GM18907 (cell line): ENCODE measurements around the gene ASS1.
"Not testable (repeated sequence)": the region's sequence is repeated elsewhere in the genome, so short reads cannot be mapped to it uniquely, and the experiment has no call there.

Source experiments
- ATAC-seq: cut with Tn5 transposase; IDR thresholded peaks from one replicate; pipeline ENCODE4 v1.9.1; 2021; ENCODE audit warnings: mild to moderate bottlenecking, moderate library complexity; ENCODE audit not compliant: unreplicated experiment

ASS1 gene

GRCh38 chr9:130444565-130445221 lies at the start of gene ASS1:
TSS of gene ASS1 (plus strand) at chr9:130444961. CDS start at chr9:130452229, 7,268 bp downstream.
- ATAC-seq = no peak

DNA sequence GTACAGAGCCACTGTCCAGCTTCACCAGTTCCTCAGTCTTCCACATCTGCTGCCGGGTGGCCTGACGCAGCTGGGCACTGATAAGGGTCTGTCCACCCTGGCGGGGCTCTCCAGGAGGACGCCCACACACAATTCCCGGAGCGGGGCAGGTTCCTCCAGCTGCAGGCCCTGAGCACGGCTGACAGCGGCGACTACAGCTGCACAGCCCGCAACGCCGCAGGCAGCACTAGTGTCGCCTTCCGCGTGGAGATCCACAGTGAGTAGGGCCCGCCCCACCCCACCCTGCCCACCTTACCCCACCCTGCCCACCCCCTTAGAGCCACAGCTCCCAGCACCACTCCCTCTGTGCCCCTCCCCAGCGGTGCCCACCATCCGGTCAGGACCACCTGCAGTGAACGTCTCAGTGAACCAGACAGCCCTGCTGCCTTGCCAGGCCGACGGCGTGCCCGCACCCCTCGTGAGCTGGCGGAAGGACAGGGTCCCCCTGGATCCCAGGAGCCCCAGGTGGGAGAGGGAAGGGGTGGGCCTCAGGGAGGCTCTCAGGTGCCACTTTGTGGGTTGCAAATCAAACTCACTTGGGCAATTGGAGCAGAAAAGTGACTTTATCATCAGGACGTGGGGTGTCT lies 48.8 kb upstream of the ASS1 start:
- ATAC-seq = no peak

- ATAC-seq = no peak
Observed at GRCh38 chr9:130396581-130396980, 48.2 kb upstream of the ASS1 start.

DNA sequence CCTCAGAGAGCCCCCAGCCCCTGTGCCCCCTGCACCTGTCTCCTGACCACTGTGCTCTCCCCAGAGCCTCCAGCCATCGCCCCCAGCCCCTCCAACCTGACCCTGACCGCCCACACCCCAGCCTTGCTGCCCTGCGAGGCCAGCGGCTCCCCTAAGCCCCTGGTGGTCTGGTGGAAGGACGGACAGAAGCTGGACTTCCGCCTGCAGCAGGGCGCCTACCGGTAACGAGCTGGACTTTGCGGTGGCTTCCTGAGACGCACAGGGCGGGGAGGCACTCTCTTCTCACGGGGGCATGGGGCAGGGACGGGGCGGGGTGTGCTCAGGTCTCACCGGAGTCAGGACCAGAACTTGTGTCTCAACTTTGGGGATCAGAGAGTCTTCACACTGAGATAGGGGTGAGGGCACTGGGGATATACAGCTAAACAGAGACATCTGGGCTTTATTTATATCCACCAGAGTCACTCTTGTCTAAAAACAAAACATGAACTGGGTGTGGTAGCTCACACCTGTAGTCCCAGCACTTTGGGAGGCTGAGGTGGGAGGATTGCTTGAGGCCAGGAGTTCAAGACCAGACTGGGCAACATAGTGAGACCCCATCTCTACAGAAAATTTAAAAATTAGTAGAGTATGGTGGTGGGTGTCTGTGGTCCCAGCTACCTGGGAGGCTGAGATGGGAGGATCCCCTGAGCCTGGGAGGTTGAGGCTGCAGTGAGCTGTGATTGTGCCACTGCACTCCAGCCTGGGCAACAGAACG lies 46.1 kb upstream of the ASS1 start:
- no peak for ATAC-seq

DNA sequence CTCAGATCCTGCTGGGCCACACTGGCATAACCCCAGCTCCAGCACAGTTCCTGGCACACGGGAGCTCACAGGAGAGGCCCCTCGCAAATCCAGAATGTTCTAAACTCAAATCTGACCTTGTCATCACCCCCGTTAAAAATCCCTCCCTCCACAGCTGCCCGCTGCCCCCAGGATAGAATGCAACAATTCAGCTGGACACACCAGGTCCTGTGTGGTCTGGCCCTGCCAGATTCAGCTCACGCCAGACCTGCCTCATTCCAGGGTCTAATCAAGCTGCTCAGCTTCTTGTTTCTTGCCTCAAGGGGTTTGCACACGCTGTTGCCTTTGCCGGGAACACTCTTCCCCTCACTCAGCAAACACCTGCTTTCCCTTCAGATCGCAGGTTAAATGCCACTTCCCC lies 45.0 kb upstream of the ASS1 start:
- no peak for ATAC-seq

DNA sequence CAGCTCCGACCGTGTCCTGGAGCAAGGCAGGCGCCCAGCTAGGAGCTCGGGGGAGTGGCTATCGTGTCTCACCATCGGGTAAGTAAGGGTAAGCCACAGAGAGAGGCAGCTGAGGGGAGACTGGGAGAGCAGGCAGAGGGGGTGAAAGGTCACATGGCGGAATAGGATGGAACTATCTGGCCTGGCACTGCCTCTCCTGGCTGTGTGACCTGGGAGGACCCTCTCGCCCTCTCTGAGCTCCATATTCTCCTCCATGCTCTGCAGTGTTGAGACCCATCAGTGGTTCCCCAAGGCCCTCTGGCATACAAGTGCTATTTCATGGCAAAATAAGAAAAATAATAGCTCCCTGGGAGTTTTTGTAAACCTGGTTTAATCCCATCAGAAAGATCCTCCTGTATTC lies 43.9 kb upstream of the ASS1 start:
- no peak for ATAC-seq

DNA sequence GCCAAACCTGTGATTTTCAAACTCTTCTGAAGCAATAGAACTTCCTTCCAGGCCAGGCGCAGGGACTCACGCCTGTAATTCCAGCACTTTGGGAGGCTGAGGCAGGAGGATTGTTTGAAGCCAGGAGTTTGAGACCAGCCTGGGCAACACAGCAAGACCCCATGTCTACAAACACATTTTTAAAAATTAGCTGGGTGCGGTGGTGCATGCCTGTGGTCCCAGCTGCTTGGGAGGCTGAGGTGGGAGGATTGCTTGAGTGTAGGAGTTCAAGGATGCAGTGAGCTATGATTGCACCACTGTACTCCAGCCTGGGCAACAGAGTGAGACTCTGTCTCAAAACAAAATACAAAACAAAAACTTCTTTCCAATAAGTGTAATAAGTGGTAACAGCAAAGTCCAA lies 43.0 kb upstream of the ASS1 start:
- not testable (repeated sequence) for ATAC-seq

- ATAC-seq = no peak
Observed at GRCh38 chr9:130402243-130402642, 42.5 kb upstream of the ASS1 start.

GRCh38 chr9:130402645-130403440 lies 41.9 kb upstream of the ASS1 start:
- ATAC-seq = no peak

- ATAC-seq = no peak
Observed at GRCh38 chr9:130405657-130406257, 39.0 kb upstream of the ASS1 start.

DNA sequence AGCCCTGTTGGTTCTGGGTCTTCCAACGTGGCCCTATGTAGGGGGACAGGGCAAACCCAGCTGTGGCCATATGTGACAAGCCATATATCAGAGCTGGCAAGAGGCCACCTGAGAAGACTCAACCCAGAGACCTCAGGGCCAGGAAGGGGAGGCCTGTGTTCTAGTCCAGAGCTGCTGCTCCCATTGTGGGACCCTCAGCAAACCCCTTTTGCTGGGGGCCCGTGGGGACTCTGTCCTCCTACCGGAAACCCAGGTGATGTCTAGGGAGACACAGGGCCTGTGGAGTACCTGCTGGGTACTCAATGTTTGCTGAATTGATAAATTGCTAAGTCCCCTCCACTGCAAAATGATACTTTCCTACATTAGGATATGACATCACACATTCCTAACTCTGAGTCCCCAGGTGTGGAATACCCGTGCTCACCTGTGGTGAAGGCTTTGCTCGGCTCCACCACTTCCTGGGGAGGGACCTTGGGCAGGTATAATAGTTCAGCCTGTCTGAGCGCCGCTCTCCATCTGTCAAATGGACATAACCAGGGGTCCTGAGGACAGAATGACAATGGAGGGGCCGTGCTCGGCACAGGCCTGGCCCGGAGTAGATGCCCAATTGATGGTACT lies 38.4 kb upstream of the ASS1 start:
- no peak for ATAC-seq

GRCh38 chr9:130407916-130408663 lies 36.7 kb upstream of the ASS1 start:
- ATAC-seq = no peak

GRCh38 chr9:130408669-130409068 lies 36.1 kb upstream of the ASS1 start:
- no peak for ATAC-seq

DNA sequence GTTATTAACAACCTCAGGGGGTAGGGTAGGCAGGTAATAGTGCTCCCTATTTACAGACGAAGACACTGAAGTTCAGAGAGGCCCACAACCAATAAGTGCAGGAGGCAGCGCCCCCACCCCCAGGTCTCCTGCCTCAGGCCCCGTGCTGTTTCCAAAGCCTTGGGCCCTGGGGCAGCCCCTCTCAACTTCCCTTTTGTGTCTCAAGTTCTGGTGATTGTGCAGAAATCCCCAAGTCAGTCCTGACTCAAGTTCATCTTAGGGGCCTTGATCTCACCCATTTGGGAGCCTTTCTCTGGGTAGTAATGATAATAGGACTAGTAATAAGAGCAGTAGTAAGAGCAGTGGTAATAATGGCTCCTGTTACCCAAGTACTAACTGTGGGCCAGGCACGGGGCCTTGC lies 35.5 kb upstream of the ASS1 start:
- no peak for ATAC-seq

DNA sequence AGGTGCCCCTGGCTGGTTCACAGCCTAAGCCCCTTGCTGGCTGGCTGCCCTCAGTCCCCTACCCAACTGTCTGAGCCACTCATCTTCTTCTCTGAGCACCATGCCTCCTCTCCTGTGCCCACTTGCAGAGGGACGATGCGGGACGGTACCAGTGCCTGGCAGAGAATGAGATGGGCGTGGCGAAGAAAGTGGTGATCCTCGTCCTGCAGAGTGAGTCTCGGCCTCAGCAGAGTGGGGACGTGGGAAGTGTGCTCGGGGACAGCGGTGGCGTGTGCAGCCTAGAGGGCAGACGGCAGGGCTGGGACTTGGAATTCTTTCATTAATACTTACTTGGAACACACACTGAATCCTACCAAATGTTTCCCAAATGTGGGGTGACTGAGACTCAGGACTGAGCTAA lies 34.3 kb upstream of the ASS1 start:
- no peak for ATAC-seq

GRCh38 chr9:130411566-130411915 lies 33.2 kb upstream of the ASS1 start:
- ATAC-seq = no peak

DNA sequence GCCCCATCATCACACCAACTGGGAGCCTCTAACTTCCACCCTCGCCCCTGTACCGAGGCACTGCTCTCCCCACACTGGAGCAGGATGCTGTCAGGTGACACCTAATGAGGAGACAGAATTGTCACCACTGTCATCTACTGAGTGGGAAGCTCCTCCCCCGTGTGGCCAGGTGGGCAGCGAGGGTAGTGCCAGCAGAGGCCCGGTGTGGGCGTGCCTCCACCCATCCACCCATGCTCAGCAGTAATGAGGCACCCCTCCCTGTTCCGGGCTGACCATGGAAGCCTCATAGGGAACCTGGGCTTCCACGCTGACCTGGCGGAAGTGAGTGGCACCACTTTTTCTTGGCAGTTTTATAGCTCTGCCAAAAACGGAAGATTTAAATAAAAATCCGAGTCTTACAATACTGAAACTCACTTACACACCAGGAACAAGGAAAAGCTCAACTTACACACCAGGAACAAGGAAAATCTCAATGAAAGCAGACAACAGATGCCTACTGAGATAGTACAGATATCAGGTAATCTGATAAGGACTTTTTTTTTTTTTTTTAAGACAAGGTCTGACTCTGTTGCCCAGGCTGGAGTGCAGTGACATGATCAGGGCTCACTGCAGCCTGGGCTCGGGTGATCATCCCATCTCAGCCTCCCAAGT lies 30.6 kb upstream of the ASS1 start:
- ATAC-seq = no peak

DNA sequence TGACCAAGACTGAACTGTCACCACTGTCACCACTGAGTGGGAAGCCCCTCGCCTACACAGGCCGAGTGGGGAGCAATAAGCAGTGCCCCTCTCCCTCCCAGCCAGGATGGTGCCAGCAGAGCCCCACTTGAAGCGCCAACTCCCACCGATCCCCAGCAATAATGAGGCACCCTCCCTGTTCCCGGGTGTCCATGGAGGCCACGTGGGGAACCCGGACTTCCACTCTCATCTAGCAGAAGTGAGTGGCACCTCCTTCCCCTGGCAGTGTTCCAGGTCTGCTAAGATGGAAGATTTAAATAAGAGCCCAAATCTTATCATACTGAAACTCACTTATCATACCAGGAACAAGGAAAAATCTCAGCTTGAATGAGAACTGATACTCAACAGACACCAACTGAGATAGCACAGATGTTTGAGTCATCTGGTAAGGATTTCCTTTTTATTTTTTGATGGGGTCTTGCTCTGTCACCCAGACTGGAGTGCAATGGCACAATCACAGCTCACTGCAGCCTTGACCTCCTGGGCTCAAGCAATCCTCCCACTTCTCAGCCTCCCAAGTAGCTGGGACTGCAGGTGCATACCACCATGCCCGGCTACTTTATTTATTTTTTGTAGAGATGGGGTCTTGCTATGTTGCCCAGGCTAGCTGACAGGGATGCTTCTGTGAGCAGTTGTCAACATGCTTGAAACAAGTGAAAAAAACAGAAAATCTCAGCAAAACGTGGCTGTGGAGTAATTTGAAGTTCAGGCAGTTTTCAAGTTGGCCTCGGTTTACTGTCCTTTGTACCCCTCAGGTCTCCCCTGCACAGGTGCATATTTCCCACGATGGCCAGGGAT lies 29.6 kb upstream of the ASS1 start:
- no peak for ATAC-seq

- ATAC-seq = no peak
Observed at GRCh38 chr9:130417602-130418001, 27.2 kb upstream of the ASS1 start.
